Dedifferentiated amniotic fluid mesenchymal stem cell (primary cell): ENCODE measurements around the gene ASB18.

Experiments
- DNase-seq: peaks from one replicate; pipeline ENCODE4 v3.0.0-alpha.2; 2016; ENCODE audit errors: extremely low spot score

The ASB18 gene

GRCh38 chr2:236163471-236164200, 100.6 kb downstream of the ASB18 start:
- DNase-seq, result no peak

DNA sequence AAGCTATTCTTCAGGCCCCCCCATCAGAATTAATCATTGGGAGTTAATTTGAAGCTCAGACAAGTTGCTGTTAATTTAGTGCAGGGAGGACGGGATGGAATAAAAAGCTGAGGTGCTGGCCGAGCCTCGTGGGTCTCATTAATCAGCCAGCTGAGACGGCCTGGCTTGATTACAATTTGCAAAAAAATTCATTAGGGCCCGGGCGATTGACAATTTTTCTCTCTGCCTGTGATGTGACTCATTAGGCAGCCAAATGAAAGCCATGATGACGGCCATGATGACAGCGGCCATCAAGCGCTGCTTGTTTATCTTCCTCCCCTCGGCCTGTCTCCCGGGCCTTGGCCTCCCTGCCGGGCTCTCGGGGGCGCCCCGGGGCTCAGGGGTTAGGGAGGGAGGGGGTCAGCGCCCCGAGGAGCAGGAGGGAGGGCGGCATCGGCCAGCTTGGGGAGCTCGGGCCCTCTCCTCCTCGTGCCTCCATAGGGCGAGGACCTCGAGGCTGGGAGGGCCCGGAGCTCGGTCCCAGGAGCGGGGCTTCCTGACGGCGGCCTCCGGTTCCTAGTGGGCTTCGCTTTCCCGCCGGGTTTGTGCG, 101.2 kb downstream of the ASB18 start:
- no peak for DNase-seq

GRCh38 chr2:236162031-236162845, 102.0 kb downstream of the ASB18 start:
- no peak for DNase-seq

- DNase-seq, result no peak
Observed at GRCh38 chr2:236161531-236161930, 102.7 kb downstream of the ASB18 start.

DNA sequence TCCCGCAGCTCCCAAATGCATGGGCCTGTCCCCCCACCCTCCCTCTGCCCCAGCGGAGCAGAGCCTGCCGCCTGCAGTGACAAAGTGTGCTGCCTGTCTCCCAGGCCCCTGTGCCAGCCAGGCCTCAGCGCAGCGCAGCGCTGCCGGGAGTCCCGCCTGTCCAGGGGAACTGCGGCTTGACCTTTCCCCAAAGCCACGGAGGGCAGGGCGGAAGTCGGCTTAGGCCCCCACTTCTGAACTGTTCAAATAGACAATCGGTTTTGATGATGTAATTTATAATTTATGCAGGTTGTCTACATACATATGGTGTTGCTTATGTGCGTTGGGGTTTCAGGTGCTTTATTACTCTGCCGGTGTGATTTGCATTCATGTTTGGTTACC, 103.1 kb downstream of the ASB18 start:
- no peak for DNase-seq

- DNase-seq, result no peak
Observed at GRCh38 chr2:236160366-236161081, 103.7 kb downstream of the ASB18 start.

GRCh38 chr2:236159778-236160170, 104.4 kb downstream of the ASB18 start:
- no peak for DNase-seq

GRCh38 chr2:236158969-236159777, 105.0 kb downstream of the ASB18 start:
- DNase-seq, result no peak

- no peak for DNase-seq
Observed at GRCh38 chr2:236157815-236158498, 106.2 kb downstream of the ASB18 start.

- DNase-seq, result no peak
Observed at GRCh38 chr2:236157366-236157765, 106.8 kb downstream of the ASB18 start.

DNA sequence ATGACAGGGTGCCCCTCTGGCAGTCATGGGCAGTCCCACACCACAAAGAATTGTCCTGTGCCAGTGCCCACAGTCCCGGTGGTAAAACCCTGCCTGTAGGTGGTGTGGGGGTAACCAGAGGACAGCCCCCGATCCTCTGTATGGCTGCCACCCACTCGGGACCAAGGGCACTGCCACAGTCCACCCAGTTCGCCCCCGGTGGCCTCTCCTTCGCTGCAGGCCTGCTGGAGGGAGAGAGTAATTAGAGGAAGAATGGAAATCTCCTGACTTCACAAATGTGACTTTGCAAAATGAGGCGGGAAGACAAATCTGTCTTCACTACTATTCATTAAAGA, 107.4 kb downstream of the ASB18 start:
- DNase-seq, result no peak

GRCh38 chr2:236156095-236156859, 107.9 kb downstream of the ASB18 start:
- DNase-seq, result no peak

- no peak for DNase-seq
Observed at GRCh38 chr2:236155406-236155805, 108.8 kb downstream of the ASB18 start.

DNA sequence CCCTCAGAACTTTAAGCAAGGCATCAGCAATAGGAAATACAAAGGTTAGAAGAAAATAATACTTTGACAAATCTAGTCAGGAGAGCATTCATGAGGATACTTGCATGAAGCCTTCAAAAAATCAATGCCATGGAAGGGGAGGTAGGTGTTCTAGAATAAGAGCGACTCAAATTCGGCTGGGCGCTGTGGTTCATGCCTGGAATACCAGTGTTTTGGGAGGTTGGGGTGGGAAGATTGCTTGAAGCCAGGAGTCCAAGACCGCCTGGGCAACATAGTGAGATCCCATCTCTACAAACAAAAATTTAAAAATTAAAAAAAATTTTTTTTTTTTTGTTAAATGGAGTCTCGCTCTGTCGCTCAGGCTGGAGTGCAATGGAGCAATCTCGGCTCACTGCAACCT, 117.8 kb downstream of the ASB18 start:
- no peak for DNase-seq

- no peak for DNase-seq
Observed at GRCh38 chr2:236143811-236144210, 120.4 kb downstream of the ASB18 start.
